Epithelial cell of esophagus (primary cell): ENCODE data around the gene CNRIP1.
"Not testable (repeated sequence)": the region's sequence is repeated elsewhere in the genome, so short reads cannot be mapped to it uniquely, and the experiment has no call there.

ENCODE experiments used
- DNase-seq: peaks from one replicate; pipeline ENCODE4 v3.0.0; 2010; ENCODE audit warnings: low read depth
- H3K4me3 ChIP-seq: 2 replicates; pipeline ENCODE4 v1.5.1; 2011; ENCODE audit warnings: mild to moderate bottlenecking, low read length, control low read depth
- CTCF ChIP-seq: IDR thresholded peaks from 2 replicates; pipeline ENCODE4 v1.5.1; 2011; ENCODE audit warnings: low read depth, mild to moderate bottlenecking, low read length, control low read depth, inconsistent platforms; ENCODE audit not compliant: insufficient read depth; ENCODE audit errors: missing control alignments

CNRIP1 gene

DNA sequence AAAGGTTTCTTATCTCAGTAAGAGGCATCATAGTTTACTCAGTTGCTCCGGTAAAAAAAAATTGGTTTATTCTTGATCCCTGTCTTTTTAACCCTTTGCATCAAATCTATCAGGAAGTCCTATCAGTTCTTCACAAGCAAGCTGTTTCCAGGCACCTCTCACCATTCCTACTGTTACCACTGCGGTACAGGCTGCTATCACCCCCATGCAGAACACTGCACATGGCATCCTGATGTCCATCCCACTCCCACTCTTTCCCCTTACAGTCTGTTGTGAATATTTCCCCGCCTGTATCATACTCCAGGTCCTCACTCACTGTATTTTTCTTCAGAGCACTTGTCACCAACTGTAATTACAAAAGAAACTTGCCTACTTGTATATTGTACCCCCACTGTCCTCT lies 5.3 kb upstream of the CNRIP1 start:
- no peak overlapping the region for H3K4me3 ChIP-seq
- no peak for DNase-seq
- TF ChIP-seq CTCF: no peak

- DNase-seq: peak; percentile 59
- no peak for TF ChIP-seq CTCF
- no peak overlapping the region for H3K4me3 ChIP-seq
Measured at GRCh38 chr2:68320118-68320641, 431 bp upstream of the CNRIP1 start.

DNA sequence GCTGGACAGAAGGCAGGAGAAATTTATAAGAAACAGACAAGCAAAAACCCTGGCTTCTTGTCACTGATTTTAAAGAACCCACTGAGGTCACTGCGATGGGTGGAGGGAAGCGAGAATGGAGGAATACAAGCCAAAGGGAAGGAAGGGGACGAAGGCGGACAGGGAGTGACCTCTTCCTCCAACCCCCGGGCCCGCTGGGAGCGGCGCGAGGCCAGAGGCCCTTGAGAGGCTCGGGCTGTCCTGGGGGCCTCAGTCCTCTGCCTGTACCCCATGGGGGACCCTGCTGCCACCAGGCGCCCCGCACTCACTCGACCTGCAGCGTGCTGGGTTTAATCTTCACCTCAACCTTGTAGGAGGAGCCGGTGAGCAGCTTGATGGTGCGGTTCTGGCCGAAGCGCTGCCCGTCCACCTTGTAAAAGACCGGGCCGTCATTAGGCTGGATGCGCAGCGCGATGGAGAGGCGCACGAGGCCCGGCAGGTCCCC lies 793 bp downstream of the CNRIP1 start:
- H3K4me3 ChIP-seq: no peak overlapping the region
- DNase-seq: no peak
- no peak for TF ChIP-seq CTCF

- no peak for DNase-seq
- TF ChIP-seq CTCF: no peak
- H3K4me3 ChIP-seq: no peak overlapping the region
Measured at GRCh38 chr2:68317971-68318913, 1.5 kb downstream of the CNRIP1 start.

DNA sequence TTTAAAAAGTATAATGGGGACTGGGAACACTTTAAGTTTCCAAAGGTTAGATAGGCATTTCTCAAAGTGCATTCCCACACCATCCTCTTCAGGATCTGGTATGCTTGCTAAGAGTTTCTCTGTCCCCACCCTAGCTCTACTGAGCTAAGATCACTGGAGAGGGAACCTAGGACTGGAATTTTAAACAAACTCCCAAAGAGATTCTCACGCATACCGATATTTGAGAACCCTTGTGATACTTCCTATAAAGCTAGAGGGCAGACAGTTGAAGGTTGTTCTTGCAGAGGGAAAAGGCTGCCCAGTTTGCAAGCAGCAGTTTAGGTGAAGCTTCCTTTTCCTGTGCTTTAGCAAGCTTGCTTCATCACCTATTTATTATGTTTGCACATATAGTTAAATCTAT lies 3.6 kb downstream of the CNRIP1 start:
- no peak for TF ChIP-seq CTCF
- no peak overlapping the region for H3K4me3 ChIP-seq
- DNase-seq: no peak

DNA sequence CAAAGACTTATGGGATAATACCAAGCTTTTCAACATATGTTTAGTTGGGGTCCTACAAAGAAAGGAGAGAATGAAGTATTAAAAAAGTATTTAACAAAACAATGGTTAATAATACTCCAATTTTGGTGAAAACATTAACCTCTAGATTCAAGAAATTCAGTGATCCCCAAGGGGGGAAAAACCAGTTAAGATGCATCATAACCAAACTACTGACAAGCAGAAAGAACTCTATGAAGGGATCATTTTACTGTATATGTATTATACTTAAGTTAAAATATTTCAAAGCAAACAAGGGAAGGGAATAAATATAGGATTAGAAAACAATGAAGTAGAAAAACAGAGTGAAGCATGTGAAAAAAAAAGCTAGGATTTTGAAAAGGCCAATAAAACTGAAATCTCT lies 8.7 kb downstream of the CNRIP1 start:
- TF ChIP-seq CTCF: no peak
- H3K4me3 ChIP-seq: no peak overlapping the region
- DNase-seq: no peak

DNA sequence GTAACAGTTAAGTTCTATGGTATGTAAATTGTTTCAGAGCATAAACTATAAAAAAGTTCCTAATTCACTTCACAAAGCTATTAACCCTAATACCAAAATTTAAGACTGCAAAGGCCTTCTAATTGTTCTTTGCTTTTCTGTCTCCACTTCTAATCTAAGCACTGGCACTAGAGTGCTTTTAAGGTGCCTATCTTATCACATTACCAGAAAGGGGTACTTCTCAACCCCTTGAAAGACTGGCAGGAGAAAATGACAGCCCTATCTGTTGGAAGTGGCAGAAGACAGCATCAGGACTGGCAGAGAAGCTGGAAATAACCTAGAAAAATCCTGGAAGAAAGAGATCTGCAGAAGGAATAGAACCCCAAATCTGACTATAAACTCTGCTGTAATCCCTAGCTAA lies 10.3 kb downstream of the CNRIP1 start:
- H3K4me3 ChIP-seq: no peak overlapping the region
- no peak for DNase-seq
- no peak for TF ChIP-seq CTCF

GRCh38 chr2:68303902-68304272 lies 15.9 kb downstream of the CNRIP1 start:
- DNase-seq, H3K4me3 ChIP-seq: not testable (repeated sequence)
